HK-2 (cell line): ENCODE measurements around the gene MAN1A1.
"Not testable (repeated sequence)": the region's sequence is repeated elsewhere in the genome, so short reads cannot be mapped to it uniquely, and the experiment has no call there.

Experiments
- DNase-seq: peaks from one replicate; pipeline ENCODE4 v3.0.0-alpha.2; 2018; ENCODE audit not compliant: unreplicated experiment

The MAN1A1 gene

DNA sequence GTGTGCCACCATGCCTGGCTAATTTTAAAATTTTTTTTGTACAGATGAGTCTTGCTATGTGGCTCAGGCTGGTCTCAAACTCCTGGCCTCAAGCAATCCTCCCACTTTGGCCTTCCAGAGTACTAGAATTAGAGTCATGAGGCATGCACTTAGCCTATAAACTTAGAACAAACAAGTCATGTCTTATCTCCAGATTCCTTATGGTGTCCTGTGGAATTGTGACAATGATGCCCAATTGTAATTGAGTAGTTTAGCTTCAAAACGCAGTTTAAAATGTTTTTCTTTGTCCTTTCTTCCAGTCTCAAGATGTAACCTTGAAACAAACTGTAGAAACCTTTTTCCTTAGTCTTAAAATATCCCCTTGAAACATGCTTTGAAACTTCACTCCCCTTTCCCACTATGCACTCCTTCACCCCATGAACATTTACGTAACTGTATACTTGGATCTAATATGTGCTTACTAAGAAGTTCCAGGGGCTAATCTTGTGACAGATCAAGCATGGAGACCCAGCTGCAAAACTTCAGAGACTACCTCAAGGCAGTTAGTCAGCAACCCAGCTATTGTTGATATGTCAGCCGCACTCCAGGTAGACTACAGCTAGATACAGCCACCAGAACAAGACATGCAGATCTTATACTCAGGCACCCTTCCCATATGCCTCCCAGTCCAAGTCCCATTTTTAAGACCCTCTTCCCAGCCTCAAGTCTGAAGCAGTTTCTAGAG lies 46.2 kb downstream of the MAN1A1 start:
- DNase-seq, result no peak

DNA sequence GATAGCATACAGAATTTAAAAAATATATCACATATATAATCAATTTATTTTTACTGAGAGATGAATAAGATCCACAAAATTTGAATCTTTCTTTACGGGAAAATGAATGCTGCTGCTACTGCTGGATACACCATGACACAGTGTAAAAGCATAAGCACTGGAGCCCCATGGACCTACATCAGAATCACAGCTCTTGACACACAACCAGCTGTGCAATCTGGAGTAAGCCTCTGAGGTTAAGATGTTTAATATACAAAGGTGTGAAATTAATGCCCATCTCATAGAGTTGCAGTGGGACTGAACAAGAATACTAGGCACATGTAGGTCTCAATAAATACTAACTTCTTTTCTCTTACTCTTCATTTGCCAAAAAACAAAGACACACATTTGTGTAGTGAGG lies 48.1 kb downstream of the MAN1A1 start:
- no peak for DNase-seq

DNA sequence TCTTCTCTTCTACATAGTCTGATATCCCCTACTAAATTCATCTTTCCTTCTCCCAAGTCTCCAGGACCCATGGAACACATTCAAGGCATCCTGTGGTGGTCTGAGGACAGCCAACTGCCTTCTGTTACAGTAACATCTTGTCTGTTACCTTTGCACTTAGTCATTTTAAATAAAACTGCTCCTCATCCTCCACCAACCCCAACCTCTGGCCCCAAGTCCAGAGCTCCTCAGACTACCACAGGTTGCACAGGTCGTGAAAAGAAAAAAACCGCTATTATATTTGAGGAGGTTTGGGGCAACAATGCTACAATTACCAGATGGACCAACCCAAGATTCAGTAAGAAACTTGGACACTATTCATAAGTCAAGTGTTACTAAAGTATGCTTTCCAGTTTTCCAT lies 49.9 kb downstream of the MAN1A1 start:
- DNase-seq, result no peak

DNA sequence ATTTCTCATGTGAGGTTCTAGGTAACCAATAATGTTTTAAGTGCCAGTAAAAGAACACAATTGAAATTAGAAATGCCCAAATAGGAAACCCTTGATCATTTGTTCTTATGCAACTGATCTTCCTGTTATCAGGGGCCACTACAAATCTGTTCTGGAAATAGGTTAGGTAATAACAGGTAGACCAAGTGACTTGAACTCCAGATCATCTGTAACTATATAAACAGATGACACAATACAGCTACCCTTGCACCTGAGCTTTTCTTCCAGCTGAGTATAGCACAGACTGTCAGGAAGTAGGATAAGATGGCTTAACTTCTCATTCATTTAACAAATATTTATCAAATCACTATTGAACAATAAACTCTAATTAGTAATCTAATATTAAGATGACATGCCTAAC lies 52.5 kb downstream of the MAN1A1 start:
- no peak for DNase-seq

DNA sequence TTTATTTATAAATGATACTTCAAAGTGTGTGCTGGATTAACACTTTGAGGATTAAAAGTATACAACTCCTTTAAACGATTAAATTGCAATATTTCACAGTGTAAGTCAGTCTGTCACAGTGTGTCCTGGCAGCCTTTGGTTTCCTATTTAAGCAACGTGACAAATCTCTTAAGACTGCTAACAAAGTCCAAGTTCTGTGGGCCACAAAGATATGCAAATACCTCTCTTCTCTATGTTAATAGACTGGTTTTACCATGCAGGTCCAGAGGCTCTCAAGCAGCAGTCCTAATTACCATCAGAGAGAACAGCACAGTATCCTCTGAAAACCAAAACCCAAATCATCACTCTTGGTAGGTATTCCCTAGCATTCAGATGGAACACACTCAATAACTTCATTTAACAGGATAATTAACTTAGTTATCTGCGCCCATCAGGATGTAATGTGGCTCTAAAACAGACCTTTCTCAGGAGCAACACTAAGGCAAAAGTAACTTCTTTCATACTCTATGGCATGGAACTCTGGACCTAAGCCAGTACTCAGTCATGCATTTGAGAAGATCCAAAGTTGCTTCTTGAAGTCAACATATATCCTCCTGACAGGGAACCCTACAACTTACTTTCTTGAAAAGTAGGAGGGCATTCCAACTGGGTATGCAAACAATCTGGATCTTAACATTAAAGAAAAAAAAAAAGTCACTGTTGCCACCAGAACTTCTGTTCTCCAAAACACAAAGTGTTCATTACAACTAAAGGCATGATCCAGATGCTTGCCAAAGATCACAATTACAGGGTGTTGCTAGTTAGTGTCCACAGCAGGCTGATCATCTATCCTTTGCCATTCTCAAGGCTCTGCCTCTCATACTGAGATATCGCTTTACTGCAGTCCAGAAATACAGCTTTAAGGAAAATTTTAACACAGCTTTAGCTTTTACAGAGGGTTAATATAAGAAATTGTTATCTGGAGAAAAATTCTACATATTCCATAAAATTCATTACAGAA lies 53.2 kb downstream of the MAN1A1 start:
- no peak for DNase-seq

DNA sequence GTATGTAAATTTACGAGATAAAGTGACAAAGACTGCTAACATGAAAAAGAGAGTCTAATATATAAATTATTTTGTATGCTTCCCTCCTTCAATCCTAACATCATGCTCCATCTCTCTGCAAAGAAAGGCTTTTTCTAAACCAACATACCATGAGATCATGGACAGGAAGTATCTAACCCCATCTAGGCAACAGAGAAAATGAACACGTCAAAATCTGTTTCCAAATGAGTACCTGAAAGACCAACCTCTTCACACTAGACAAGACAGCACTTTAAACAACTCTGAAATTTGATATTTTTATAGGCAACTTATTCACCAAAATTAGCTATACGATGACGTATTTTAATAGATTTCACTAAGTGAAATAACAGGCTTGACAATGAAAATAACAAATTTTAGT lies 54.6 kb downstream of the MAN1A1 start:
- no peak for DNase-seq

DNA sequence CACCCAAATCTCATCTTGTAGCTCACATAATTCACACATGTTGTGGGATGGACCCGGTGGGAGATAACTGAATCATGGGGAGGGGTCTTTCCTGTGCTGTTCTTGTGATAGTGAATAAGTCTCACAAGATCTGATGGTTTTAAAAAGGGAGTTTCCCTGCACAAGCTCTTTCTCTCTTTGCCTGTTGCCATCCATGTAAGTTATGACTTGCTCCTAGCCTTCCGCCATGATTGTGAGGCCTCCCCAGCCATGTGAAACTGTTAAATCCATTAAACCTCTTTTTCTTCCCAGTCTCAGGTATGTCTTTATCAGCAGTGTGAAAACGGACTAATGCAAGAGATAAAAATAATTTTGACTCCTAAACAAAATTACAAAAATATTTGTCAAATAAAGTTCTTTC lies 58.5 kb downstream of the MAN1A1 start:
- not testable (repeated sequence) for DNase-seq

DNA sequence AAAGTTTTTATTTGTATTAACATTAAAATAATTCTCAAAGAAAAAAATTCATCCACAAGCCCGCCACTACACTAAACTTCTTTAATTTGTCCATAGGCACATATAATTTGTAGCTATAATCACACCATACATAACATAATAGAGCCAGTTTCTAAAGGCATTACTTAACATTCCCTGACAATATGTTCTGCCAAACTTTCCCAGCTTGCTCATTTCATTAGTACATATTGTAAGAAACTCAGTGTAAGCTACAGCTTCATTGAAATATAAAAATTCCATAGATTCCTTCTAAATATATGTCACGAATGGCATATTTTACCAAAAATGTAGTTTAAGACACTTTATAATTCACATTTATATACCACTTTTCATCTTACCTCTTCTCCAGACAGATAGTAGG lies 59.3 kb downstream of the MAN1A1 start:
- no peak for DNase-seq

DNA sequence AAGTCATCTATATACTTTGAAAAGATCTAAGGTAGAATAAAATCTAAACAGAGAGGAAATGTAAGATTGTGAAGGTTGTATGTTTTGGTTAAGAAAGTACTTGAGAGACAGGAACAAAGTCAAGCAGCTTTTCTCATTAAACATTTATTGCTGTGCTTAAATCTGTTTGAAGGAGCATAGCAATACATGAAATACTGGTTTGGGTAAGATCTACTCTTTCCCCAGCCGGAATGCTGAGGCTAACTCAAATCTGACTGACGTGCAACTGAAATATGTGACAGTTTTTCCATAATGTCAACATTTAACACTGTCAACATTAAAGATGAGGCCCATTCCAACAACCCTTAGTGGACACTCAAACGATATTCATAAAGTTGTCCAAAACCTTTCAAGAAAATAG lies 59.9 kb downstream of the MAN1A1 start:
- no peak for DNase-seq

DNA sequence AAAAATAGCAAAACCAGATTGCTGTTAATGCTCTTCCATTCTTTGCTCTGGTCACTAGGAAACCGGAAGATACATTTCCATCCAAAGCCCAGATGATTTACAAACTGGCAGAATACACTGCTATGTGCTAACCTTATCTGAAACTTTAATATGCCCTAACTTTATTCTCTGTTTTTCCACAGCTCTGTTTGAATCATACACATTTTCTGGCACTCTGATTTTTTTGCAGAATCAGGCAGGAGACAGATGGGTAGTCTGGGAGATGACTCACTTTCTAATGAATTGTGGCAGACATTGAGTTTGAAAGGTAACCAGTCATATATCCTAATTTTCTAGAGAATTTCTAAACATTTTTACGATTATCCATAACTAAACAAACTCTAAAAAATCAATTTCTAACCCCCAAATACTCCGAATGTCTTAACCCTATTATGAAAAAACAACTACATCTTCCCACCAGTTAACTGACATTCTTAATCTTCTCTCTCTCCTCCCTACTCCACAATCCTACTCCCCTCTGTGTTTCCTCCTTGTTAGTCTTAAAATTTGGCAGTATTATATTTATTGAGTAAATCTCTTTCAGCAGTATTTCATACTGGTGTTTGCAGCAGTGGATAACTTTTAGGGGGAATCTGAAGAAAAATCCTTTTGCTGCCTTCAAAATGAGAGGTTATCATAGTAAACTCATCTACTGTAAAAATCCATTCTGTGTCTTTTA lies 63.5 kb downstream of the MAN1A1 start:
- no peak for DNase-seq

DNA sequence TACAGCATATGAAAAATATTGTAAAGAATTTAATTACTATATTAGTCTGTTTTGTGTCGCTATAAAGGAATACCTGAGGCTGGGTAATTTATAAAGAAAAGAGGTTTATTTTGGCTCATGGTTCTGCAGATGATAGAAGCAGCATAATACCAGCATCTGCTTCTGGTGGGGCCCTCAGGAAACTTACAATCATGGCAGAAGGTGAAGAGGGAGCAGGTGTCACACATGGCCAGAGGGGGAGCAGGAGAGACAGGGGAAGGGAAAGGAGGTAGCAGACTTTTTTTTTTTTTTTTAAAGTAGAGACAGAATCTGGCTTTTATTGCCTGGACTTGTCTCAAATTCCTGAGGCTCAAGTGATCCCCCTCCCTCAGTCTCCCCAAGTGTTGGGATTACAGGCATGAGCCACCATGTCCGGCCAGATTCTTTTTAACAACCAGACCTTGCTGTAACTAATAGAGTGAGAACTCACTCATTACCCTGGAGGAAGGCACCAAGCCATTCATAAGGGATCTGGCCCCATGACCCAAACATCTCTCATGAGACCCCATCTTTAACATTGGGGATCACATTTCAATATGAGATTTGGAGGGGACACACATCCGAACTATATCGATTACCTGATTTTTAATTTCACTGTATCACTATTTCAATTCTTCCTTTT lies 64.6 kb downstream of the MAN1A1 start:
- DNase-seq, result no peak

DNA sequence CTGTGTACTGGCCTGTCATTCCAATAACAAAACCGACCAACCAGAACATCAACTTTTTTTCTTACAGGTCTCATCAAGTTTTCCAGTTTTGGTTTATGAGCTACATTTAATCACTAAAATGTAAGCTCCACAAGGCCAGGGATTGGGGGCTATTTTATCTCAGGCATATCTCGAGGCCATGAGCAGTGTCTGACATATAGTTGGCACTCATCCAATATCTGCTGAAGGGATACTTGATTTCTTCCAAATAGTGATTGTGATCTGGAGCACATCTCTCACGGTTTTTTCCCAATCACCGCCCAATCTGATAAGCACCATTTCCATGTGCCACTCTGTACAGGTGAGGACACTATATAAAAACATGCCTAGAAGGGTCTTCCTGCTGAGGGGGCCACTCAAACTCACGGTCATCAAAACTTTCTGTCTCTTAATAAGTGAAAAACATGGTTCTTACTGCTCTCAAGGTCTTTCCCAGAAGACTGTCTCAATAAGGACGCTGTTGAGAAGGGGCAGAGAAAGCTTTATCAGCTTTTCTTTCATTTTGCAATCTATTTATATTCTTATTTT lies 65.5 kb downstream of the MAN1A1 start:
- DNase-seq, result no peak

DNA sequence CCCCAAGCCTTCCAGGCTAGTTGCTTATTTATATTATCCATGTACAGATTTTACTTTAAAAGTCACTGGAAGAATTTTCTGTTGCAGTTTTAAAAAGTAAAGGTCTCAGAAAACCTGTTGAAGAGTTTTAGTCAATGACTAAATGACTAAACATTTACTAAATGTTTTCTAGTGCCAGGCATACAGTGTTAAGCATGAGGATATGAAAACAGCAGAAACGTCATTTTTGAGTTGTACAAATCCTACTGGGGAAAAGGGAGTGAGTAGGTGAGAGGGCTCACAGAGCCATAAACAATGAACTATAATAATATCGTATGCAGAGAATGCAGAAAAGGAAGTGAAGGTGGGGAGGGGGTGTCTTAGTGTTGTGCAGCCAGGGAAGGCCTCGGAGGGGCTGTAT lies 66.3 kb downstream of the MAN1A1 start:
- no peak for DNase-seq

DNA sequence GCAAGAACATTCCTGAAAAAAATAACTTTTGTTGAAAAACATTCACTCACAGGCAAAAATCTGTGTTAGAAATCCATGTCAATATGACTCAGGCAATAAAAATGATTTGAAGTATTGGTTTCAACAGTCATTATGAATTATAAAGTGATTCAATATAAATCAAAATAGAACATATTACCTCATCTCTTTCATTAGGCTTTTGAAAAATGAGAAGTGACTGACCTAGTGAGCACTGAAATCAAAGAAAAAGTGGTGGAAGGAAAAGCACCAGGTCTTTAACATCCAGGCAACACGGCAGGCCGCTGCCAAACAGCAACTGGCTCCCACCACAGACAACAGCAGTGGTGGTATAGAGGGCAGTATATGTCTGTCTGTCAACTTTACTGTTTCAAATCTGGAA lies 68.9 kb downstream of the MAN1A1 start:
- no peak for DNase-seq

DNA sequence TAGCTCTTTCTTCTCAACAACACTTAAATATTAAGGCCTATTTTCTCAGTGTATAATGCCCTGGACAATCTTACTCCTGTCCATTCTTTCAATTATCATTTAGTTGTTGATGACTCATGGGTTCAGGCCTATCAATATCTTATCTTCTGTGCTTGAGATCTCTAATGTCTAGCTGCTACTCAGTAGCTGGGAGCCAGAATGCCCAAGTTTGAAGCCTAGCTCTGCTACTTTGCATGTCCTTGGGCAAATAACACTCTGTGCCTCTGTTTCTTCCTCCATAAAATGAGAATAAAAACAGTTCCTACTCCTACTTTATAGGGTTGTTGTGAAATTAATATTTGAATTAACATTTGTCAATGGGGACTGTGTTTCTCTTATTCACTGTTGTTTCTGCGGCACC lies 69.5 kb downstream of the MAN1A1 start:
- DNase-seq, result no peak

DNA sequence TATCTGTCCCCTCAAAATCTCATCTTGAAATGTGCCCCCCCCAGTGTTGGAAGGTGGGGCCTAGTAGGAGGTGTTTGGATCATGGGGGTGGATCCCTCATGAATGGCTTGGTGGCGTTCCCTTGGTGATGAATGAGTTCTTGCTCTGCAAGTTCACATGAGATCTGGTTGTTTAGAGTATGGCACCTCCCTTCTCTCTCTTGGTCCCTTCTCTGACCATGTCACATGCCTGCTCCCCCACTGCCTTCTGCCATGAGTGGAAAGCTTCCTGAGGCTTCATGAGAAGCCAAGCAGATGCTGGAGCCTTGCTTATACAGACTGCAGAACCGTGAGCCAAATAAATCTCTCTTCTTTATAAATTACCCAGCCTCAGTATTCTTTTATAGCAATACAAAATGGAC lies 70.9 kb downstream of the MAN1A1 start:
- DNase-seq, result no peak

DNA sequence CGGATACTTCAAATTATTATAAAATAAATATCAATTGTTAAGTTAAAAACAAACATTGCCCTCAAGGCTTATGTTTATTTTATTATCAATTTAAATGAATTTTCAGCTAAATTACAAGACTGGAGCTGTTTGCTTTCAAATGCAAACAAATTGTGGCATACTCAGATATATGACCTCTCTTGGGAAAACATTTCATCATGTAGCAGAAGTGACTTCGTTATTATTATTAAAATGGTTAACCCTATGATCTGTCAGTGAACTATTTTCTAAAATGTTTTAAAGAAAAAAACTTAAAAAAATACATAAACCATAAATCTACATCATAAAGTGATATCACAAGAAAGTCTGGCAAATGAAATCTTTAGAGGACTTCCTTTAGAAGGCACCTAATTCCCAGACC lies 72.5 kb downstream of the MAN1A1 start:
- DNase-seq, result no peak

DNA sequence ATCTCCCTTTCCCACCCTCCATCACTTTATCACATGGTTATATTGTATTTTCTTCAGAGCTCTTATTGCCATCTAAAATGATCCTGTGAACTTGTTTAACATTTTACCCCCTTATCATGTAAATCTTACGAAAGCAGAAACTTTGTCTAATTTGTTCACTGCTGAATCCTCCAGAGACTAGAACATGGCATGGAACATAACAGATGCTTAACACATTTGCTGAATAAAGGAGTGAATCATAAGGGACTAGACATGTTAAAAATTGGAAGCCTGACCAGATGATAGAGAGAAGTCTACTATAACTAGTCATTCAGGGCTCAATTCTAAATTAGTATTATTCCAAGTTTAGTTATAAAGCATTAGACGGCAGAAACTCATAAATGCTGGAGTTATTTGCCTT lies 73.3 kb downstream of the MAN1A1 start:
- no peak for DNase-seq

DNA sequence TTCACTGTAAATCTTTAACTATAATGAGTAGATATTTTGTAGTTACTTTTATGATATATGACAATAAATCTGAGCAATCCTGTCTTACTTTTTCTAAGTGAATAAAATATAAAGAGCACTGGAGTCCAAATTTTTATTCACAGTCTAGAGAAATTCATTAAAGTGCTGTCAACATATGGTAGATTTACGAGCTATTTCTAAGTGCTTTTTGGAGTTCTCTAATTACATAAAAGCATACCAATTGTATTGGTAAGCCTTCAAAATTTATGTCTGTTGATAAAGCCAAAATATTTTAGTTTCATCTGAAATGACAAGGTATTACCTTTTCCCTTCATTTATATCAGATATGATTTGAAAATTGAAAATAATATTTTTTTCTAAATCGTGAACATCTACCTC lies 75.4 kb downstream of the MAN1A1 start:
- no peak for DNase-seq

DNA sequence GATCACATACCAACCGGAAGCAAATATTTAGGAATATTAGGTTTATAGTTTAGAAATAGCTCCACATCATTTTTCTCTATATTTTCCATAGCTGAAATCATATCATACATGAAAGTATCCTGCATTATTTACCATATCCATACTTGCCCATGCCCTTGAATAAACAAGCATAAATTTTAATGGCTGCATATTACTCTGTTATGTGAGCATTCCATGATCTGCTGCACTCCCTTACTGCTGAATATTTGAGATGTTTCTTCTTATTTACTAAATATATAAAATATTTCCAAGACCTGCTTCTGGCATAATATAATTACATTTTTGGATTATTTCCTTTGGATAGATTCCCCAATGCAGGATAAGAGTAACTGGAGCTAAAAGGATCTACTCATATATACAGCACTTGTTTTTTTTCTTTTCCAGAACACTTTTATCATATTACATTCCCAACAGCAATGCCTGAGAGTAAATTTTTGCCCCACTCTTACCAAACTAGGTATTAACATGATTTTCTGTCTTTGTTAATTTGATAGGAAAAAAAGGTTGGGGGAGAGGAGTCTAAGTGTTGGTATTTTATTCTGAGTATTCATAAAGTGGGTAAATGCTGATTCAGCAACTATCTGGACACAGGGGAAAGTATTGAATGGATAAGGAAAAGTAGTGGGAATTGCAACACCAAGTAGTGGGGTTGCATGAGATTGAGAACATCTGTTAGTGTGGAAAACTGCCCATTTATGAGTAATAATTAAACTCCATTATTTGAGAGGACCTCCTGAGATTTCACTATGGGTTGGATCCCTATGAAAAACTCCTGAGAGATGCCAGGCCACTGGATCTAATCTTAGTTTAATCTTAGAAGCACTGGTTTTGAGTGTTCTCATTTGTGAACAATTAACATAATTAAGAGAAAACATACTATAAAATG lies 76.0 kb downstream of the MAN1A1 start:
- DNase-seq, result no peak

DNA sequence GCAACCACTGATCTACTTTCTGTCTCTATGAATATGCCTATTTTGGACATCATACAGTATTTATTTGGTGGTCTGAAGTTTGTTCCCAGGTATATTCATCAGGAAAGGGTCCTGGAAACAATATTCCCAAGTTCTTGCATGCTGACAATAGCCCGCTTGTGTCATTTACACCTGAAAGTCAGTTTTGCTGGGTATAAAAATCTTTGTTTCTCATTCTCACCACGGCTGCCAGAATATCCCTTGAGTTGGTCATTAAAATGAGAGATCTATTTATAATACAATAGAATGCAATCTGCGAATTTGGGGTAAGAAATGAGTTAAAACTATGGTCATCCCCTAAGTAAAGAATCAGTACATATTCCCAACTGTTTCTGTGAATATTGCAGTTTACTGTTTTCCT lies 79.0 kb downstream of the MAN1A1 start:
- no peak for DNase-seq
